ENCODE data around the gene HIBCH. TPM values are rescaled to one million over a fixed set of nuclear protein-coding genes. Genes with fewer than 3 reads are reported as not detected.
"Not testable (repeated sequence)": the region's sequence is repeated elsewhere in the genome, so short reads cannot be mapped to it uniquely, and the experiment has no call there.

The HIBCH gene
- total RNA-seq, 1 experiment from 2014 or later: 21.7 TPM

DNA sequence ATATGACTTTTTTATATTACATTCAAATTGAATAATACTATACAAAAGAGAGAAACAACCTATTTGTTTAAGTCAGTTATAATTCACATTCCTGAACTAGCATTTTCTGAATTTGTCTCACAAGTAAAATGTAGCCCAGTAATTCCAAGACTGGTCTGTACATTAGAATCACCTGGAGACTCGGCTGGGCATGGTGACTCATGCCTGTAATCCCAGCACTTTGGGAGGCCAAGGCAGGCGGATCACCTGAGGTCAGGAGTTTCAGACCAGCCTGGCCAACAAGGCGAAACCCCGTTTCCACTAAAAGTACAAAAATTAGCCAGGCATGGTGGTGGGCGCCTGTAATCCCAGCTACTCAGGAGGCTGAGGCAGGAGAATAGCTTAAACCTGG, 7.0 kb downstream of the HIBCH start:
- DNase-seq (ENCODE audit: low read depth, low spot score); POLR2A ChIA-PET: not testable (repeated sequence)

DNA sequence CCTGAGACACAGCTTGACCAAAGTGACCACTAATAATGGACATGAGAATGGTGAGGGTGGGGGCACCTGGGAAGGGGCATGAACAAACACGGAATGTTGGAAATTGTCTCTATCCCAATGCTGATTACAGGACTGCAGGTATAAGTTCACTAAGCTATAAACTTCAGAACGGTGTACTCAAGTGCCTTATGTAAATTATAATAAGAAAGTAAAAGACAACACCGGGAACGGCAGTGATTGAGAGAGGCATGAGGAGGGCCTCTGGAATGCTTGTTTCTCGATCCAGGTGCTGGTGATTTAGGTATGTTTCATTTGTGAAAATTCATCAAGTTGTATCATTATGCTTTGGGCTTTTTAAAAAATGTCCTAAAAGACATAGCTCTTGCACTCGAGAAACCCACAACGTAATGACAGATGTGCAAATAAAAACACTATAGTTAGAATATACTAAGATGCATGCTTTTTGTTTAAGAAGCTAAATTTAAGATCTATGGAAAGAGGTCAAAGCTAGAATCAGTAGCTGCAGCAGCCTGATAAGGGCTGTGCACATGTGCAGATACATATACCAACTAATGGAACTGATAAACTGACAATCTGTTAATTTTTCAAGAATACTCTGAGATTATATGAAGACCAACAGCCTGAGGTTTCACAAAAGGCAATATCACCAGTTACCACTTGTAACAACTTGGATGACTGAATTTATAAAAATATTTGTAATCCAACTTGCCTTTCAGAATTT, 7.6 kb downstream of the HIBCH start:
- H3K4me3 ChIP-seq (ENCODE audit: low read depth in 2 of 2, low read length in 2 of 2): no peak overlapping the region
- no peaks in the 10 kb centered on the region; the same call in 1 of the 2 replicates for H3K36me3 ChIP-seq (ENCODE audit: control insufficient read depth, insufficient read depth, low read length)
- no peak for DNase-seq (ENCODE audit: low read depth, low spot score)
- no peak overlapping the region for H3K27ac ChIP-seq (ENCODE audit: low read length)
- POLR2A ChIA-PET: no interaction called here
- CTCF ChIA-PET: no interaction called here
- H3K4me1 ChIP-seq (ENCODE audit: control insufficient read depth, insufficient read depth, low read length): peaks cover 8% of the 10 kb centered on the region; the same call in 1 of the 2 replicates
- in situ Hi-C loops (cut with HindIII; ENCODE audit: low pct_unique_long_range_greater_than_20kb, low sequenced_read_pairs): no loop called here
- no peaks in the 10 kb centered on the region for H3K9me3 ChIP-seq (ENCODE audit: control insufficient read depth, insufficient read depth, low read depth, low read length)
- intact Hi-C loops (cut with micrococcal nuclease; ENCODE audit: unreplicated experiment): no loop called here
- ATAC-seq: no peak
- TF ChIP-seq SIN3A (IDR thresholded peaks at IDR 0.05; ENCODE audit: borderline replicate concordance, insufficient read depth, low read depth, low read length) (no peak), TCF7L2 (IDR thresholded peaks at IDR 0.05; ENCODE audit: low read depth, low read length) (no peak), POLR2AphosphoS5 (IDR thresholded peaks at IDR 0.05; ENCODE audit: low read depth, low read length) (no peak)
- TF ChIP-seq, protein P1, sequence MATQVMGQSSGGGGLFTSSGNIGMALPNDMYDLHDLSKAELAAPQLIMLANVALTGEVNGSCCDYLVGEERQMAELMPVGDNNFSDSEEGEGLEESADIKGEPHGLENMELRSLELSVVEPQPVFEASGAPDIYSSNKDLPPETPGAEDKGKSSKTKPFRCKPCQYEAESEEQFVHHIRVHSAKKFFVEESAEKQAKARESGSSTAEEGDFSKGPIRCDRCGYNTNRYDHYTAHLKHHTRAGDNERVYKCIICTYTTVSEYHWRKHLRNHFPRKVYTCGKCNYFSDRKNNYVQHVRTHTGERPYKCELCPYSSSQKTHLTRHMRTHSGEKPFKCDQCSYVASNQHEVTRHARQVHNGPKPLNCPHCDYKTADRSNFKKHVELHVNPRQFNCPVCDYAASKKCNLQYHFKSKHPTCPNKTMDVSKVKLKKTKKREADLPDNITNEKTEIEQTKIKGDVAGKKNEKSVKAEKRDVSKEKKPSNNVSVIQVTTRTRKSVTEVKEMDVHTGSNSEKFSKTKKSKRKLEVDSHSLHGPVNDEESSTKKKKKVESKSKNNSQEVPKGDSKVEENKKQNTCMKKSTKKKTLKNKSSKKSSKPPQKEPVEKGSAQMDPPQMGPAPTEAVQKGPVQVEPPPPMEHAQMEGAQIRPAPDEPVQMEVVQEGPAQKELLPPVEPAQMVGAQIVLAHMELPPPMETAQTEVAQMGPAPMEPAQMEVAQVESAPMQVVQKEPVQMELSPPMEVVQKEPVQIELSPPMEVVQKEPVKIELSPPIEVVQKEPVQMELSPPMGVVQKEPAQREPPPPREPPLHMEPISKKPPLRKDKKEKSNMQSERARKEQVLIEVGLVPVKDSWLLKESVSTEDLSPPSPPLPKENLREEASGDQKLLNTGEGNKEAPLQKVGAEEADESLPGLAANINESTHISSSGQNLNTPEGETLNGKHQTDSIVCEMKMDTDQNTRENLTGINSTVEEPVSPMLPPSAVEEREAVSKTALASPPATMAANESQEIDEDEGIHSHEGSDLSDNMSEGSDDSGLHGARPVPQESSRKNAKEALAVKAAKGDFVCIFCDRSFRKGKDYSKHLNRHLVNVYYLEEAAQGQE (IDR thresholded peaks at IDR 0.05; ENCODE audit: insufficient read depth in 1 of 2, low read depth in 2 of 2, low read length in 1 of 2): no peak
- TF ChIP-seq, protein P2, sequence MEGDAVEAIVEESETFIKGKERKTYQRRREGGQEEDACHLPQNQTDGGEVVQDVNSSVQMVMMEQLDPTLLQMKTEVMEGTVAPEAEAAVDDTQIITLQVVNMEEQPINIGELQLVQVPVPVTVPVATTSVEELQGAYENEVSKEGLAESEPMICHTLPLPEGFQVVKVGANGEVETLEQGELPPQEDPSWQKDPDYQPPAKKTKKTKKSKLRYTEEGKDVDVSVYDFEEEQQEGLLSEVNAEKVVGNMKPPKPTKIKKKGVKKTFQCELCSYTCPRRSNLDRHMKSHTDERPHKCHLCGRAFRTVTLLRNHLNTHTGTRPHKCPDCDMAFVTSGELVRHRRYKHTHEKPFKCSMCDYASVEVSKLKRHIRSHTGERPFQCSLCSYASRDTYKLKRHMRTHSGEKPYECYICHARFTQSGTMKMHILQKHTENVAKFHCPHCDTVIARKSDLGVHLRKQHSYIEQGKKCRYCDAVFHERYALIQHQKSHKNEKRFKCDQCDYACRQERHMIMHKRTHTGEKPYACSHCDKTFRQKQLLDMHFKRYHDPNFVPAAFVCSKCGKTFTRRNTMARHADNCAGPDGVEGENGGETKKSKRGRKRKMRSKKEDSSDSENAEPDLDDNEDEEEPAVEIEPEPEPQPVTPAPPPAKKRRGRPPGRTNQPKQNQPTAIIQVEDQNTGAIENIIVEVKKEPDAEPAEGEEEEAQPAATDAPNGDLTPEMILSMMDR (IDR thresholded peaks at IDR 0.05): no peak
- no TSS peak for BruUV-seq (replicated peaks)
- H3K27me3 ChIP-seq (ENCODE audit: control insufficient read depth, insufficient read depth, low read length): no peaks in the 10 kb centered on the region

More for the DNA sequence above, 7.0 kb downstream of the HIBCH start:
- in situ Hi-C loops (cut with HindIII; ENCODE audit: low pct_unique_long_range_greater_than_20kb, low sequenced_read_pairs); H3K4me1 ChIP-seq (ENCODE audit: control insufficient read depth, insufficient read depth, low read length); CTCF ChIA-PET; ATAC-seq; intact Hi-C loops (cut with micrococcal nuclease; ENCODE audit: unreplicated experiment); H3K4me3 ChIP-seq (ENCODE audit: low read depth in 2 of 2, low read length in 2 of 2); BruUV-seq (replicated peaks); H3K9me3 ChIP-seq (ENCODE audit: control insufficient read depth, insufficient read depth, low read depth, low read length); H3K36me3 ChIP-seq (ENCODE audit: control insufficient read depth, insufficient read depth, low read length); H3K27me3 ChIP-seq (ENCODE audit: control insufficient read depth, insufficient read depth, low read length); H3K27ac ChIP-seq (ENCODE audit: low read length): not testable (repeated sequence)

DNA sequence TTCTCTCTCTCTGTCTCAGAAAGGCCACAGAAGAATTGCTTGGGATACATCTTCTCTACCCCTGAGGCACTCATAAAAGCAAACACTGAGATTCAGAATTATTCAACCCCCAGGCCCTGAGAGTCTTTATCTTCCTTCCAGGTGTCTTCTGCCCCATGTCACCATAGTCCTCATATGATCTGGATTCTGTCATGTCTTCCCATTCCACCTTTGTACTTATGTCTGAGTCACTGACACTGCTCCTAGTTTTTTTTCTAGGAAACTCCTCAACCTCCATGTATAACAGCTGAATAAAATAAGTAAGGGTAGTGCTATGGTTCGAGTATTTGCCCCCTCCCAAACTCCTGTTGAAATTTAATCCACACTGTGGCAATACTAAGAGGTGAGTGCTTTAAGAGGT, 11.6 kb downstream of the HIBCH start:
- Histone ChIP-seq H3K9me3 (ENCODE audit: control insufficient read depth, insufficient read depth, low read depth, low read length) (no peaks in the 10 kb centered on the region), H3K36me3 (ENCODE audit: control insufficient read depth, insufficient read depth, low read length) (no peaks in the 10 kb centered on the region; the same call in 1 of the 2 replicates), H3K4me3 (ENCODE audit: low read depth in 2 of 2, low read length in 2 of 2) (no peak overlapping the region), H3K27me3 (ENCODE audit: control insufficient read depth, insufficient read depth, low read length) (no peaks in the 10 kb centered on the region), H3K4me1 (ENCODE audit: control insufficient read depth, insufficient read depth, low read length) (no peaks in the 10 kb centered on the region), H3K27ac (ENCODE audit: low read length) (no peak overlapping the region)
- ATAC-seq (no peak), DNase-seq (ENCODE audit: low read depth, low spot score) (no peak)
- in situ Hi-C loops (cut with HindIII; ENCODE audit: low pct_unique_long_range_greater_than_20kb, low sequenced_read_pairs): no loop called here
- ChIA-PET POLR2A (no interaction called here), CTCF (no interaction called here)
- intact Hi-C loops (cut with micrococcal nuclease; ENCODE audit: unreplicated experiment): no loop called here
- no TSS peak for BruUV-seq (replicated peaks)
- no peak for TF ChIP-seq POLR2AphosphoS5 (IDR thresholded peaks at IDR 0.05; ENCODE audit: low read depth, low read length)
- TF ChIP-seq, protein P2 (IDR thresholded peaks at IDR 0.05): no peak
